CD4-positive, alpha-beta T cell treated with Interleukin-15 for 4 hours (primary cell): Measurements from ENCODE around the gene COL8A1.

ENCODE experiments used
- DNase-seq: peaks from one replicate; pipeline ENCODE4 v3.0.0-alpha.2; 2020; ENCODE audit warnings: low spot score

The COL8A1 gene

GRCh38 chr3:99674086-99674789, 35.8 kb downstream of the COL8A1 start:
- DNase-seq = no peak

GRCh38 chr3:99678023-99678422, 39.6 kb downstream of the COL8A1 start:
- DNase-seq = no peak

GRCh38 chr3:99678896-99679295, 40.5 kb downstream of the COL8A1 start:
- DNase-seq = no peak

- DNase-seq = no peak
Observed at GRCh38 chr3:99681512-99681911, 43.1 kb downstream of the COL8A1 start.

GRCh38 chr3:99681976-99682375, 43.6 kb downstream of the COL8A1 start:
- no peak for DNase-seq

GRCh38 chr3:99683465-99683864, 45.1 kb downstream of the COL8A1 start:
- DNase-seq = no peak

- no peak for DNase-seq
Observed at GRCh38 chr3:99683876-99684275, 45.5 kb downstream of the COL8A1 start.

- DNase-seq = no peak
Observed at GRCh38 chr3:99684644-99685043, 46.2 kb downstream of the COL8A1 start.

- DNase-seq = no peak
Observed at GRCh38 chr3:99686469-99686868, 48.1 kb downstream of the COL8A1 start.

GRCh38 chr3:99686955-99687612, 48.7 kb downstream of the COL8A1 start:
- DNase-seq = no peak

- DNase-seq = no peak
Observed at GRCh38 chr3:99690761-99691369, 52.5 kb downstream of the COL8A1 start.

GRCh38 chr3:99693636-99694035, 55.2 kb downstream of the COL8A1 start:
- no peak for DNase-seq

- DNase-seq = no peak
Observed at GRCh38 chr3:99696497-99696896, 58.1 kb downstream of the COL8A1 start.

- DNase-seq = no peak
Observed at GRCh38 chr3:99697250-99697649, 58.9 kb downstream of the COL8A1 start.

- no peak for DNase-seq
Observed at GRCh38 chr3:99698932-99699331, 60.5 kb downstream of the COL8A1 start.

- no peak for DNase-seq
Observed at GRCh38 chr3:99699841-99700240, 61.4 kb downstream of the COL8A1 start.

- no peak for DNase-seq
Observed at GRCh38 chr3:99700631-99701268, 62.4 kb downstream of the COL8A1 start.

- no peak for DNase-seq
Observed at GRCh38 chr3:99702953-99703943, 64.9 kb downstream of the COL8A1 start.

GRCh38 chr3:99704417-99704816, 66.0 kb downstream of the COL8A1 start:
- no peak for DNase-seq

- no peak for DNase-seq
Observed at GRCh38 chr3:99706410-99706809, 68.0 kb downstream of the COL8A1 start.

GRCh38 chr3:99708207-99708745, 69.9 kb downstream of the COL8A1 start:
- no peak for DNase-seq
